ENCODE data around the gene GRB14.

The GRB14 gene

GRCh38 chr2:164453656-164454305 is 167.5 kb downstream of the GRB14 start:
- TF ChIP-seq CTCF (IDR thresholded peaks at IDR 0.05; ENCODE audit: low read length) (no peak), EZH2phosphoT487 (IDR thresholded peaks at IDR 0.05; ENCODE audit: low read length) (no peak), EZH2 (optimal IDR thresholded peaks at IDR 0.05; ENCODE audit: low read depth, low read length) (no peak)
- no peaks in the 10 kb centered on the region for H4K20me1 ChIP-seq (ENCODE audit: insufficient read depth, low read length)
- no peak overlapping the region for H2AFZ ChIP-seq (ENCODE audit: low read length)
- H3K9me3 ChIP-seq (replicated peaks; ENCODE audit: insufficient read depth, low read length), result no peaks in the 10 kb centered on the region
- H3K9me2 ChIP-seq (replicated peaks; ENCODE audit: insufficient read depth, low read length), result no peaks in the 10 kb centered on the region
- H3K4me2 ChIP-seq (ENCODE audit: low read depth, low read length), result no peak overlapping the region
- H3K9ac ChIP-seq (ENCODE audit: low read length), result no peak overlapping the region
- DNase-seq, result no peak
- H3K4me1 ChIP-seq (ENCODE audit: low read length), result no peaks in the 10 kb centered on the region
- H3K4me3 ChIP-seq (ENCODE audit: low read length), result no peak overlapping the region
- H3K36me3 ChIP-seq (replicated peaks; ENCODE audit: insufficient read depth, low read length), result no peaks in the 10 kb centered on the region
- H3F3A ChIP-seq (ENCODE audit: insufficient read depth, low read length), result no peaks in the 10 kb centered on the region
- H3K27ac ChIP-seq (ENCODE audit: low read length), result no peak overlapping the region
- no peaks in the 10 kb centered on the region for H3K27me3 ChIP-seq (replicated peaks; ENCODE audit: insufficient read depth, low read length)
- no peaks in the 10 kb centered on the region for H3K79me2 ChIP-seq (ENCODE audit: low read length)

GRCh38 chr2:164450278-164450677 is 171.0 kb downstream of the GRB14 start:
- Histone ChIP-seq H3K4me2 (ENCODE audit: low read depth, low read length) (no peak overlapping the region), H3K9me3 (replicated peaks; ENCODE audit: insufficient read depth, low read length) (no peaks in the 10 kb centered on the region), H3K9me2 (replicated peaks; ENCODE audit: insufficient read depth, low read length) (no peaks in the 10 kb centered on the region), H3K4me3 (ENCODE audit: low read length) (no peak overlapping the region), H3K27me3 (replicated peaks; ENCODE audit: insufficient read depth, low read length) (no peaks in the 10 kb centered on the region), H3K79me2 (ENCODE audit: low read length) (no peaks in the 10 kb centered on the region), H2AFZ (ENCODE audit: low read length) (no peak overlapping the region), H3K4me1 (ENCODE audit: low read length) (no peaks in the 10 kb centered on the region), H3K36me3 (replicated peaks; ENCODE audit: insufficient read depth, low read length) (no peaks in the 10 kb centered on the region), H3F3A (ENCODE audit: insufficient read depth, low read length) (no peaks in the 10 kb centered on the region), H3K27ac (ENCODE audit: low read length) (no peak overlapping the region), H4K20me1 (ENCODE audit: insufficient read depth, low read length) (no peaks in the 10 kb centered on the region), H3K9ac (ENCODE audit: low read length) (no peak overlapping the region)
- DNase-seq, result no peak
- no peak for TF ChIP-seq CTCF (IDR thresholded peaks at IDR 0.05; ENCODE audit: low read length)
- no peak for TF ChIP-seq EZH2phosphoT487 (IDR thresholded peaks at IDR 0.05; ENCODE audit: low read length)
- TF ChIP-seq EZH2 (optimal IDR thresholded peaks at IDR 0.05; ENCODE audit: low read depth, low read length), result no peak

GRCh38 chr2:164449706-164450105 is 171.6 kb downstream of the GRB14 start:
- Histone ChIP-seq H3F3A (ENCODE audit: insufficient read depth, low read length) (no peaks in the 10 kb centered on the region), H3K79me2 (ENCODE audit: low read length) (no peaks in the 10 kb centered on the region), H3K27me3 (replicated peaks; ENCODE audit: insufficient read depth, low read length) (no peaks in the 10 kb centered on the region), H3K4me2 (ENCODE audit: low read depth, low read length) (no peak overlapping the region), H3K9ac (ENCODE audit: low read length) (no peak overlapping the region), H3K36me3 (replicated peaks; ENCODE audit: insufficient read depth, low read length) (no peaks in the 10 kb centered on the region), H2AFZ (ENCODE audit: low read length) (no peak overlapping the region), H3K4me3 (ENCODE audit: low read length) (no peak overlapping the region), H4K20me1 (ENCODE audit: insufficient read depth, low read length) (no peaks in the 10 kb centered on the region), H3K27ac (ENCODE audit: low read length) (no peak overlapping the region), H3K9me3 (replicated peaks; ENCODE audit: insufficient read depth, low read length) (no peaks in the 10 kb centered on the region), H3K9me2 (replicated peaks; ENCODE audit: insufficient read depth, low read length) (no peaks in the 10 kb centered on the region), H3K4me1 (ENCODE audit: low read length) (no peaks in the 10 kb centered on the region)
- DNase-seq, result no peak
- TF ChIP-seq EZH2phosphoT487 (IDR thresholded peaks at IDR 0.05; ENCODE audit: low read length) (no peak), EZH2 (optimal IDR thresholded peaks at IDR 0.05; ENCODE audit: low read depth, low read length) (no peak), CTCF (IDR thresholded peaks at IDR 0.05; ENCODE audit: low read length) (no peak)

Measured in MM.1S (cell line).